ENCODE results near the gene RUVBL2.

RUVBL2 gene

GRCh38 chr19:48967346-48968178 lies 26.1 kb upstream of the RUVBL2 start:
- H3K4me3 Mint-ChIP-seq = peak overlapping the region; percentile 24
- peak overlapping the region; percentile 26 for H3K27ac Mint-ChIP-seq
- DNase-seq (ENCODE audit: low spot score) = no peak
- H3K9me3 Mint-ChIP-seq = no peaks in the 10 kb centered on the region
- peaks cover 35% of the 10 kb centered on the region for H3K4me1 Mint-ChIP-seq (ENCODE audit: low read depth)
- peaks cover 34% of the 10 kb centered on the region for H3K36me3 Mint-ChIP-seq (ENCODE audit: low read depth)
- H3K27me3 Mint-ChIP-seq (ENCODE audit: low read depth) = no peaks in the 10 kb centered on the region

- Mint-ChIP-seq H3K27me3 (ENCODE audit: low read depth) (no peaks in the 10 kb centered on the region), H3K4me3 (no peak overlapping the region), H3K36me3 (ENCODE audit: low read depth) (peaks cover 37% of the 10 kb centered on the region), H3K9me3 (no peaks in the 10 kb centered on the region), H3K27ac (peak overlapping the region; percentile 24), H3K4me1 (ENCODE audit: low read depth) (peaks cover 32% of the 10 kb centered on the region)
- no peak for DNase-seq (ENCODE audit: low spot score)
These were observed 25.5 kb upstream of the RUVBL2 start for GRCh38 chr19:48968179-48968661.

- DNase-seq (ENCODE audit: low spot score) = no peak
- peaks cover 37% of the 10 kb centered on the region for H3K36me3 Mint-ChIP-seq (ENCODE audit: low read depth)
- H3K27ac Mint-ChIP-seq = no peak overlapping the region
- H3K4me3 Mint-ChIP-seq = no peak overlapping the region
- no peaks in the 10 kb centered on the region for H3K27me3 Mint-ChIP-seq (ENCODE audit: low read depth)
- no peaks in the 10 kb centered on the region for H3K9me3 Mint-ChIP-seq
- H3K4me1 Mint-ChIP-seq (ENCODE audit: low read depth) = peaks cover 28% of the 10 kb centered on the region
These were observed 24.9 kb upstream of the RUVBL2 start for GRCh38 chr19:48968813-48969218.

- Mint-ChIP-seq H3K27ac (no peak overlapping the region), H3K4me1 (ENCODE audit: low read depth) (peaks cover 21% of the 10 kb centered on the region), H3K9me3 (no peaks in the 10 kb centered on the region), H3K27me3 (ENCODE audit: low read depth) (no peaks in the 10 kb centered on the region), H3K36me3 (ENCODE audit: low read depth) (peaks cover 37% of the 10 kb centered on the region), H3K4me3 (no peak overlapping the region)
- DNase-seq (ENCODE audit: low spot score) = no peak
These were observed 24.2 kb upstream of the RUVBL2 start for GRCh38 chr19:48969276-48970138.

GRCh38 chr19:48970139-48970766 lies 23.4 kb upstream of the RUVBL2 start:
- Mint-ChIP-seq H3K27ac (no peak overlapping the region), H3K36me3 (ENCODE audit: low read depth) (peaks cover 35% of the 10 kb centered on the region), H3K4me3 (no peak overlapping the region), H3K4me1 (ENCODE audit: low read depth) (peaks cover 18% of the 10 kb centered on the region), H3K9me3 (no peaks in the 10 kb centered on the region), H3K27me3 (ENCODE audit: low read depth) (no peaks in the 10 kb centered on the region)
- no peak for DNase-seq (ENCODE audit: low spot score)

- peak; percentile 67 for DNase-seq (ENCODE audit: low spot score)
- Mint-ChIP-seq H3K4me1 (ENCODE audit: low read depth) (peaks cover 18% of the 10 kb centered on the region), H3K27ac (peak overlapping the region; percentile 49), H3K36me3 (ENCODE audit: low read depth) (peaks cover 35% of the 10 kb centered on the region), H3K27me3 (ENCODE audit: low read depth) (no peaks in the 10 kb centered on the region), H3K4me3 (no peak overlapping the region), H3K9me3 (no peaks in the 10 kb centered on the region)
These were observed 22.7 kb upstream of the RUVBL2 start for GRCh38 chr19:48970923-48971395.

GRCh38 chr19:48975947-48976847 lies 17.5 kb upstream of the RUVBL2 start:
- H3K9me3 Mint-ChIP-seq = no peaks in the 10 kb centered on the region
- H3K4me1 Mint-ChIP-seq (ENCODE audit: low read depth) = peaks cover 2% of the 10 kb centered on the region
- no peak overlapping the region for H3K4me3 Mint-ChIP-seq
- peak overlapping the region; percentile 28 for H3K27ac Mint-ChIP-seq
- H3K36me3 Mint-ChIP-seq (ENCODE audit: low read depth) = peaks cover 24% of the 10 kb centered on the region
- no peak for DNase-seq (ENCODE audit: low spot score)
- no peaks in the 10 kb centered on the region for H3K27me3 Mint-ChIP-seq (ENCODE audit: low read depth)

- Mint-ChIP-seq H3K4me3 (no peak overlapping the region), H3K4me1 (ENCODE audit: low read depth) (peaks cover 1% of the 10 kb centered on the region), H3K27me3 (ENCODE audit: low read depth) (no peaks in the 10 kb centered on the region), H3K36me3 (ENCODE audit: low read depth) (peaks cover 26% of the 10 kb centered on the region), H3K9me3 (no peaks in the 10 kb centered on the region), H3K27ac (no peak overlapping the region)
- DNase-seq (ENCODE audit: low spot score) = no peak
These were observed 16.6 kb upstream of the RUVBL2 start for GRCh38 chr19:48977061-48977460.

GRCh38 chr19:48982280-48982679 lies 11.4 kb upstream of the RUVBL2 start:
- peaks cover 1% of the 10 kb centered on the region for H3K4me1 Mint-ChIP-seq (ENCODE audit: low read depth)
- H3K36me3 Mint-ChIP-seq (ENCODE audit: low read depth) = peaks cover 30% of the 10 kb centered on the region
- no peak for DNase-seq (ENCODE audit: low spot score)
- no peaks in the 10 kb centered on the region for H3K27me3 Mint-ChIP-seq (ENCODE audit: low read depth)
- no peaks in the 10 kb centered on the region for H3K9me3 Mint-ChIP-seq
- no peak overlapping the region for H3K27ac Mint-ChIP-seq
- H3K4me3 Mint-ChIP-seq = no peak overlapping the region

- H3K4me3 Mint-ChIP-seq = no peak overlapping the region
- no peak overlapping the region for H3K27ac Mint-ChIP-seq
- DNase-seq (ENCODE audit: low spot score) = no peak
- peaks cover 31% of the 10 kb centered on the region for H3K36me3 Mint-ChIP-seq (ENCODE audit: low read depth)
- H3K4me1 Mint-ChIP-seq (ENCODE audit: low read depth) = peaks cover 7% of the 10 kb centered on the region
- H3K27me3 Mint-ChIP-seq (ENCODE audit: low read depth) = no peaks in the 10 kb centered on the region
- H3K9me3 Mint-ChIP-seq = no peaks in the 10 kb centered on the region
These were observed 8.0 kb upstream of the RUVBL2 start for GRCh38 chr19:48985711-48986110.

GRCh38 chr19:48986211-48986610 lies 7.5 kb upstream of the RUVBL2 start:
- Mint-ChIP-seq H3K9me3 (no peaks in the 10 kb centered on the region), H3K4me1 (ENCODE audit: low read depth) (peaks cover 9% of the 10 kb centered on the region), H3K27ac (no peak overlapping the region), H3K4me3 (no peak overlapping the region), H3K36me3 (ENCODE audit: low read depth) (peaks cover 33% of the 10 kb centered on the region), H3K27me3 (ENCODE audit: low read depth) (no peaks in the 10 kb centered on the region)
- DNase-seq (ENCODE audit: low spot score) = no peak

GRCh38 chr19:48987323-48987722 lies 6.4 kb upstream of the RUVBL2 start:
- no peaks in the 10 kb centered on the region for H3K9me3 Mint-ChIP-seq
- H3K27ac Mint-ChIP-seq = no peak overlapping the region
- peaks cover 33% of the 10 kb centered on the region for H3K36me3 Mint-ChIP-seq (ENCODE audit: low read depth)

GRCh38 chr19:48988286-48988685 lies 5.4 kb upstream of the RUVBL2 start:
- Mint-ChIP-seq H3K9me3 (no peaks in the 10 kb centered on the region), H3K27me3 (ENCODE audit: low read depth) (no peaks in the 10 kb centered on the region), H3K36me3 (ENCODE audit: low read depth) (peaks cover 29% of the 10 kb centered on the region), H3K4me3 (no peak overlapping the region), H3K4me1 (ENCODE audit: low read depth) (peaks cover 15% of the 10 kb centered on the region), H3K27ac (peak overlapping the region; percentile 52)
- DNase-seq (ENCODE audit: low spot score) = no peak

More at GRCh38 chr19:48987323-48987722, 6.4 kb upstream of the RUVBL2 start:
- H3K27me3 Mint-ChIP-seq (ENCODE audit: low read depth) = no peaks in the 10 kb centered on the region
- H3K4me3 Mint-ChIP-seq = no peak overlapping the region
- DNase-seq (ENCODE audit: low spot score) = no peak
- peaks cover 13% of the 10 kb centered on the region for H3K4me1 Mint-ChIP-seq (ENCODE audit: low read depth)

Data from T-helper 2 cell treated with Interferon-gamma antibody and Interleukin-4, amounts not matched to agents 5 μg/mL and 100 μg/mL, for 36 hours (primary cell).